Neural progenitor cell (in vitro differentiated cells): ENCODE measurements around the gene MAP7D2. TPM values are rescaled to one million over a fixed set of nuclear protein-coding genes. Genes with fewer than 3 reads are reported as not detected.
"Not testable (repeated sequence)": the region's sequence is repeated elsewhere in the genome, so short reads cannot be mapped to it uniquely, and the experiment has no call there.

Experiments used
- DNase-seq: peaks from one replicate; pipeline ENCODE4 v3.0.0-alpha.2; 2016; ENCODE audit warnings: low spot score
- H2AFZ ChIP-seq: fragments of 200-600 bp; sonication (generic); replicated peaks from 2 replicates; pipeline ENCODE4 v1.6.1; 2016; ENCODE audit warnings: antibody characterized with exemption
- H3F3A ChIP-seq: fragments of 200-600 bp; sonication (generic); 2 replicates; pipeline ENCODE4 v1.6.1; 2016; ENCODE audit warnings: antibody characterized with exemption, low read depth
- H3K27ac ChIP-seq: fragments of 200-600 bp; sonication (generic); 2 replicates; pipeline ENCODE4 v1.5.1; 2016; ENCODE audit warnings: mild to moderate bottlenecking
- H3K27me3 ChIP-seq: fragments of 200-600 bp; sonication (generic); 2 replicates; pipeline ENCODE4 v1.6.1; 2016; ENCODE audit warnings: mild to moderate bottlenecking, moderate library complexity
- H3K36me3 ChIP-seq: fragments of 200-600 bp; sonication (generic); 2 replicates; pipeline ENCODE4 v1.5.1; 2016
- H3K4me1 ChIP-seq: fragments of 200-600 bp; sonication (generic); 2 replicates; pipeline ENCODE4 v1.6.1; 2016; ENCODE audit warnings: mixed run types
- H3K4me2 ChIP-seq: fragments of 200-600 bp; sonication (generic); 2 replicates; pipeline ENCODE4 v1.6.1; 2016
- H3K4me3 ChIP-seq: fragments of 200-600 bp; sonication (generic); 2 replicates; pipeline ENCODE4 v1.5.1; 2016
- H3K79me2 ChIP-seq: fragments of 200-600 bp; sonication (generic); 2 replicates; pipeline ENCODE4 v1.6.1; 2016; ENCODE audit warnings: low read depth
- H3K9ac ChIP-seq: fragments of 200-600 bp; sonication (generic); 2 replicates; pipeline ENCODE4 v1.6.1; 2016
- H3K9me3 ChIP-seq: fragments of 200-600 bp; sonication (generic); 2 replicates; pipeline ENCODE4 v1.5.1; 2016; ENCODE audit warnings: low read depth
- H4K20me1 ChIP-seq: fragments of 200-600 bp; sonication (generic); 2 replicates; pipeline ENCODE4 v1.6.1; 2016; ENCODE audit warnings: low read depth
- H3K27ac Mint-ChIP-seq: 3 replicates; pipeline ENCODE4 v1.8.0; 2021; ENCODE audit warnings: mixed read lengths
- H3K27me3 Mint-ChIP-seq: 2 replicates; pipeline ENCODE4 v1.8.0; 2022; ENCODE audit warnings: low read depth, mild to moderate bottlenecking, inconsistent platforms, moderate library complexity, mixed read lengths; ENCODE audit not compliant: insufficient read depth
- H3K36me3 Mint-ChIP-seq: 3 replicates; pipeline ENCODE4 v1.8.0; 2021; ENCODE audit warnings: mixed read lengths
- H3K4me1 Mint-ChIP-seq: 3 replicates; pipeline ENCODE4 v1.8.0; 2021; ENCODE audit warnings: mixed read lengths
- H3K4me3 Mint-ChIP-seq: 3 replicates; pipeline ENCODE4 v1.8.0; 2021; ENCODE audit warnings: mild to moderate bottlenecking, moderate library complexity, mixed read lengths
- H3K9me3 Mint-ChIP-seq: 3 replicates; pipeline ENCODE4 v1.8.0; 2020; ENCODE audit warnings: mixed read lengths
- EZH2 ChIP-seq: fragments of 200-600 bp; sonication (generic); IDR thresholded peaks from 2 replicates; pipeline ENCODE4 v1.6.1; 2017; ENCODE audit warnings: antibody characterized with exemption, mild to moderate bottlenecking, moderate library complexity
- EZH2phosphoT487 ChIP-seq: fragments of 200-600 bp; sonication (generic); IDR thresholded peaks from 2 replicates; pipeline ENCODE4 v1.6.1; 2017; ENCODE audit warnings: antibody characterized with exemption
- total RNA-seq: library from RNA; depleted of rRNA; stranded (reverse); fragments of >200 nt; gene quantifications from 2 replicates; pipeline ENCODE4 v1.2.3, GENCODE V29; 2015; ENCODE audit warnings: low replicate concordance
- TF ChIP-seq, protein P1 (sequence below): fragments of 200-600 bp; sonication (generic); IDR thresholded peaks from 2 replicates; pipeline ENCODE4 v1.5.1; 2017; ENCODE audit warnings: antibody characterized with exemption, mild to moderate bottlenecking

The MAP7D2 gene
- 2.0 and 2.6 TPM in 2 replicates for total RNA-seq

DNA sequence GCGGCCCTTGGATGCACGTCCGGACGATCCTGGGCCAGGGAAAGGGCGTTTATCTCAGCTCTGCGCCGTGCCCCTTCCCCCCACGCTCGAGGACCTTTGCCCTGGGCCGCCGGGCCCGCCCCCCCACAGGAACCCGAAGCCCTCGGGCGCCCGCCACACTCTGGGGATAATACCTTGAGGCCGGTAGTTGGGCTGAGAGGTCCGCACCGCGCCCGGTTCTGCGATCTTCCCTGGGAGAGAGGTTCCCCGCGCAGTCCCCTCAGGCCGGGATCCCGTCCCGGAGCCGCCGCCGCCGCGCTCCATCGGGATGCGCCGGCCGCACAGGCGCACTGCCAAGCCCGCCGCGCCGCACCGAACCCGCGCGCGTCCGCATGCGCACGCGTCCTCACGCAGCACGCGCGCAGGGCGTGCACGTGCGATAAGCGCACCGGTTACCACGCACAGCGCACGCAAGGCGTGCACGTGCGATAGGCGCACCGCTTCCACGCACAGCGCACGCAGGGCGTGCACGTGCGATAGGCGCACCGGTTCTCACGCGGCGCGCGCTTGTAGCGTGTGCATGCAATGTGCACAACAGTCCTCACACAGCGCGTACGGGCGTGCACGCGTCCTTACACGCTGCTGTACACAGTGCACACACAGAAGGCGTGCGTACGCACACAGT is at the start of gene MAP7D2:
TSS of gene MAP7D2 (minus strand) at position 331 of the 664 bp plus-strand sequence. CDS start at position 303, 28 bp downstream.
- no peaks in the 10 kb centered on the region for H3K4me1 ChIP-seq
- H4K20me1 ChIP-seq: no peaks in the 10 kb centered on the region
- no peaks in the 10 kb centered on the region for H3K36me3 ChIP-seq
- H3K4me3 ChIP-seq: peak within 1 kb of the TSS; percentile 42
- Mint-ChIP-seq H3K9me3 (peaks cover 4% of the 10 kb centered on the region), H3K4me3 (peak within 1 kb of the TSS; percentile 79), H3K36me3 (no peaks in the 10 kb centered on the region), H3K27me3 (peaks cover 2% of the 10 kb centered on the region), H3K27ac (no peak within 1 kb of the TSS), H3K4me1 (peaks cover 8% of the 10 kb centered on the region)
- no peak within 1 kb of the TSS for H3K9ac ChIP-seq
- TF ChIP-seq EZH2 (no peak), EZH2phosphoT487 (peak; percentile 25)
- H3K4me2 ChIP-seq: peak within 1 kb of the TSS; percentile 73
- H3K79me2 ChIP-seq: no peaks in the 10 kb centered on the region
- peaks cover 46% of the 10 kb centered on the region for H3K27me3 ChIP-seq
- no peaks in the 10 kb centered on the region for H3F3A ChIP-seq
- H2AFZ ChIP-seq: peak within 1 kb of the TSS; percentile 55
- peak; percentile 45 for DNase-seq
- H3K9me3 ChIP-seq: peaks cover 6% of the 10 kb centered on the region
- H3K27ac ChIP-seq: no peak within 1 kb of the TSS

DNA sequence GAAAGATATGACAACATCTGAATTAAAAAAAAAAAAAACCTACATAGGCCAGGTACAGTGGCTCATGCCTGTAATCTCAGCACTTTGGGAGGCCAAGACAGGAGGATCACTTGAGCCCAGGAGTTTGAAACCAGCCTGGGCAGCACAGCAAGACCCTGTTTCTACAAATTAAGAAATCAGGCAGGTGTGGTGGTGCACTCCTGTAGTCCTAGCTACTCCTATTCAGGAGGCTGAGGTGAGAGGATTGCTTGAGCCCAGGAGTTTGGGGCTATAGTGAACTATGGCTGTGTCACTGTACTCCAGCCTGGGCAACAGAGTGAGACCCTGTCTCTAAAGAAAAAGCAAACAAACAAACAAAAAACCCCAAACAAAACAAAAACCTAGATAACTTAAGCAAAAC is 45.8 kb upstream of the MAP7D2 start:
- not testable (repeated sequence) for H3F3A ChIP-seq, H4K20me1 ChIP-seq, H3K27ac Mint-ChIP-seq, H3K4me2 ChIP-seq, H3K27me3 ChIP-seq, H3K9ac ChIP-seq, H3K4me1 Mint-ChIP-seq, DNase-seq, H3K36me3 Mint-ChIP-seq, H2AFZ ChIP-seq, H3K4me1 ChIP-seq, H3K4me3 ChIP-seq, H3K79me2 ChIP-seq, H3K27ac ChIP-seq, H3K36me3 ChIP-seq, H3K4me3 Mint-ChIP-seq, H3K9me3 Mint-ChIP-seq, H3K9me3 ChIP-seq, H3K27me3 Mint-ChIP-seq

DNA sequence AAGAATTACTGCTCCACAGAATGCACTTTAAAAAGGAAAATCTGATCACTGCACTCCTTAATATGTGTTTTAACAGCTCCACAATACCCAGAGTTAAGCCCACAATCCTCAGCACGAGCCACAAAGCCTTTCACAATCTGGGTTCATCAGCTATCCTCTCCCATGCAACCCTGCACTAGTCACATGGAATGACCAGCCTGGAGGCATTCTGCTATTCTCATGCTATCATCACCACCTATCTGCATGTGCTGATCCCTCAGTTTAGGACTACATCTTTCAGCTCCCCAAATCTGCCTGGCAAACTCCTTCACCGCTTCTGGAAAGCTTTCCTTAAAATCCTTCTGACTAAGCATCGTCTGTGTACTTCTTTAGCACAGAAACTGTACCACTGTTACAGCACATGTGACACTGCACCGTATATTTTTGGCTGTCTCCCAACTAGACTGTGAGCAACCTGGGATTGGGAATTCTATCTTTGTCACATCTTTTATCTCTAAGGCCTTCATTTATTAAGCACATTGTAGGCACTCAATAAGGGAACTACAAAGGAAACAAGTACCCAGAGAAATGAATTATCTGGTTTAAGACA is 43.2 kb upstream of the MAP7D2 start:
- Histone ChIP-seq H3K79me2 (no peaks in the 10 kb centered on the region), H3K36me3 (peaks cover 5% of the 10 kb centered on the region), H3K4me2 (no peak overlapping the region), H3F3A (no peaks in the 10 kb centered on the region), H3K27me3 (no peaks in the 10 kb centered on the region), H4K20me1 (no peaks in the 10 kb centered on the region), H2AFZ (no peak overlapping the region), H3K4me3 (no peak overlapping the region), H3K9me3 (no peaks in the 10 kb centered on the region), H3K9ac (no peak overlapping the region), H3K4me1 (no peaks in the 10 kb centered on the region), H3K27ac (no peak overlapping the region)
- TF ChIP-seq EZH2 (no peak), EZH2phosphoT487 (no peak)
- TF ChIP-seq, protein P1, sequence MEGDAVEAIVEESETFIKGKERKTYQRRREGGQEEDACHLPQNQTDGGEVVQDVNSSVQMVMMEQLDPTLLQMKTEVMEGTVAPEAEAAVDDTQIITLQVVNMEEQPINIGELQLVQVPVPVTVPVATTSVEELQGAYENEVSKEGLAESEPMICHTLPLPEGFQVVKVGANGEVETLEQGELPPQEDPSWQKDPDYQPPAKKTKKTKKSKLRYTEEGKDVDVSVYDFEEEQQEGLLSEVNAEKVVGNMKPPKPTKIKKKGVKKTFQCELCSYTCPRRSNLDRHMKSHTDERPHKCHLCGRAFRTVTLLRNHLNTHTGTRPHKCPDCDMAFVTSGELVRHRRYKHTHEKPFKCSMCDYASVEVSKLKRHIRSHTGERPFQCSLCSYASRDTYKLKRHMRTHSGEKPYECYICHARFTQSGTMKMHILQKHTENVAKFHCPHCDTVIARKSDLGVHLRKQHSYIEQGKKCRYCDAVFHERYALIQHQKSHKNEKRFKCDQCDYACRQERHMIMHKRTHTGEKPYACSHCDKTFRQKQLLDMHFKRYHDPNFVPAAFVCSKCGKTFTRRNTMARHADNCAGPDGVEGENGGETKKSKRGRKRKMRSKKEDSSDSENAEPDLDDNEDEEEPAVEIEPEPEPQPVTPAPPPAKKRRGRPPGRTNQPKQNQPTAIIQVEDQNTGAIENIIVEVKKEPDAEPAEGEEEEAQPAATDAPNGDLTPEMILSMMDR: no peak
- H3K9me3 Mint-ChIP-seq: no peaks in the 10 kb centered on the region
- no peaks in the 10 kb centered on the region for H3K4me1 Mint-ChIP-seq
- H3K36me3 Mint-ChIP-seq: peaks cover 5% of the 10 kb centered on the region
- no peak overlapping the region for H3K27ac Mint-ChIP-seq
- H3K27me3 Mint-ChIP-seq: no peaks in the 10 kb centered on the region
- no peak for DNase-seq
- no peak overlapping the region for H3K4me3 Mint-ChIP-seq

DNA sequence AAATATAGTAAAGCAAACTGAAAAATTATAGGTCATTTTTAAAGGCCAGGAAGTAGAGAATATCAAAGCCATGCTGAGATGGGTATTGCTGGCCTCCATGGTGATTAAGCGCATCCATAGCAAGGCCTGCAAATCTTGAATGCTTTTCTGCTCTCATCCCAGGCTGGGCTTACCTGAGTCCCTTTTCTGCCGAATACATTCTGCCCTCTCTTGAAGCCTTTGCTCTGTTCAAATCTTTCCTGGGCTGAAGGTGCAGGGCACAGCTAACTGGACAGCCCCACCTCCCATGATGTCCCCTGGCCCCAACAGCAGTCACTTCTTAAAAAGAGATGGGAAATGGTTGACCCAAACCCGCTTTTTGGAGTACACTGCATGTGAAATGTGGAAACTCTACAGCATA is 35.0 kb upstream of the MAP7D2 start:
- DNase-seq: no peak
- Histone ChIP-seq H3K9me3 (peaks cover 3% of the 10 kb centered on the region), H3K4me2 (no peak overlapping the region), H3K4me1 (no peaks in the 10 kb centered on the region), H3K27me3 (no peaks in the 10 kb centered on the region), H3K4me3 (no peak overlapping the region), H4K20me1 (no peaks in the 10 kb centered on the region), H3K79me2 (no peaks in the 10 kb centered on the region), H3K27ac (no peak overlapping the region), H3F3A (no peaks in the 10 kb centered on the region), H3K36me3 (peaks cover 5% of the 10 kb centered on the region), H3K9ac (no peak overlapping the region), H2AFZ (no peak overlapping the region)
- no peak overlapping the region for H3K4me3 Mint-ChIP-seq
- H3K4me1 Mint-ChIP-seq: no peaks in the 10 kb centered on the region
- H3K36me3 Mint-ChIP-seq: peaks cover 3% of the 10 kb centered on the region
- TF ChIP-seq, protein P1: no peak
- TF ChIP-seq EZH2 (no peak), EZH2phosphoT487 (no peak)
- H3K27me3 Mint-ChIP-seq: no peaks in the 10 kb centered on the region
- no peaks in the 10 kb centered on the region for H3K9me3 Mint-ChIP-seq
- H3K27ac Mint-ChIP-seq: no peak overlapping the region
